GM19395 (cell line): Measurements from ENCODE around the gene CPEB2.
"Not testable (repeated sequence)": the region's sequence is repeated elsewhere in the genome, so short reads cannot be mapped to it uniquely, and the experiment has no call there.

ENCODE experiments used
- ATAC-seq: cut with Tn5 transposase; IDR thresholded peaks from one replicate; pipeline ENCODE4 v1.9.1; 2021; ENCODE audit warnings: mild to moderate bottlenecking, moderate library complexity; ENCODE audit not compliant: unreplicated experiment

CPEB2 gene

DNA sequence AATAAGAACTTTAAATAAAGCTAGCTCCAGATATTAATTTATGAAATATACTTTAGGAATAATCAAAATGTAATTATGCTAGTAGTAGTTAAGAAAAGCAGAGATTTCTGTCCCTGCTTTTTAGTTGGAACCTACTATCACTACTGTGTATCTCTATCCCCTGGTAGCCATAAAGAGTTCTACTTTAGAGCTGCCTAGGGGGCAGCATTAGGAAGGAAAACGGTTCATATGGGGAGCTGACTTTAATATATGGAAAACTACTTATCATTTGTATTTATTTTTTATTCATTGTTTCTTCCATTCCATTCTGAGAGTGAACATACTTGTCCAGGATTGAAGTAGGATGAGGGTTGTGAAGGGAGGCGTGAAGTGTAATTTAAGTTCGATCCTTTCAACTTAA lies 40.9 kb downstream of the CPEB2 start:
- no peak for ATAC-seq

DNA sequence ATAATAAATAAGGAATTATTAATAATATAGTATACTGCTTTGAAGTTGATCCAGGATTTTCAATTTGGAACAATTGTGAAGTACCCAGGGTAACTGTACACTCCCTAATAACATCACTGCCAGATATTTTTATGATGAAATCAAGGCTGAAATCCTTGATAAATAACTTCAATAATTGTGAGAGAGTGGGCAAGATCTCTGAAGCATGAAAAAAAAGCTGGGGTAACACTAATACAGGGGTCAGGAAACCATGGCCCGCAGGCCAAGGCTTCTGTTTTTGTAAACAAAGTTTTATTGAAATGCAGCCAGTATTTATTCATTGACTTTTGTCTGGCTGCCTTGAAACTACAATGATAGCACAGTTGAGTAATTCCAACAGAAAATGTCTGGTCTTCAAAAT lies 41.6 kb downstream of the CPEB2 start:
- ATAC-seq = no peak

DNA sequence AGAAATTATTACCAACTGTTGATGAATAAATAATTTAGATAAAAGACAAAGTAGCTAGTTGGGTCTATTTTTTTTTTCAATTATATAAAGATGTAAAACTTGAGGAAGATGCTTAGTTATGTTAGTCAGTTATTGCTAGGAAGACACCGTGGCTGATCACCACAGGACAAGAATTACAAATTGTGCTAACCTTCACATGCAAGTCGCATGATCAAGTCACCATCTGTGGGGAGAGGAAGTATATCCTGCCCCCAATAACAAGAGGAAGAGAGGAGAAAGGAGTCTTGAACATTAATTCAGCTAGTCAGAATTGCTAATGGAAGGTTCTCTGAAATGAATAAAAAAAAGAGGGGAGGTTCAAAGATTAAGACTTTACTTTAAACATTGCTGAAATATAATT lies 52.3 kb downstream of the CPEB2 start:
- ATAC-seq = no peak

DNA sequence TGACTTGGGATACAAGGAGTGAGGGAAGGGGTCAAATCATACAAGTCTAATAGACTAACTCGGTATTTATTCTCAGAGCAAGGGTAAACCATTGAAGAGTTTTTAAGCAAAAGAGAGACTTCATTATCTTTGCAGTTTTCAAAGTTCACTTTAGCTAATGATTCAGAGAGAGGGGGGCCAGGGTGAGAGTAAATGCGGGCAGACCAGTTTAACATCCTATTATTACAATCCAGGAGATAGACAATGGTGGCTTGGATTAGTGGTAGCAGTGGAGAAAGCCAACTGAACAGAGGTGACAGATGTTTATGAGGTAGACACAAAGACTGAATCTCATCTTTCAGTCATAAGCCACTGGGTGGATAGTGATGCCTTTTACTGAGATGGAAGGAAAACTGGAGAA lies 57.9 kb downstream of the CPEB2 start:
- ATAC-seq = no peak

DNA sequence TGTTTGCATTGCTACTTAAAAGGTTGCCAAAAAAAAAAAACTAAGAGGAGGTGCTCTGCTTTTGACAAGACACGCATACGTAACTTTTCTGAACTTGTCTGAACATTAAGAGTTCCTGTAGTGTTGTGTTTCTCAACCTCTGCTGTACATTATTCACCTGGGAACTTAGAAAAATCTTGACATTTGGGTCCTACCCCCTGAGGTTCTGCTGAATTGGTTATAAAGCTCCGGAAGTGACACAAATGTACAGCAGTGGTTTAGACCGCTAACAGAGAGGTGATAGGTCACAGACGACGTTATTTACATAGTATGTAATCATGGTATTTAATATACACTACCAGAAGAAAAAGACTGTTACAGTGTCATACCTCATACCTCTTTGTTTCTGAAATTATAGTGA lies 61.1 kb downstream of the CPEB2 start:
- no peak for ATAC-seq

DNA sequence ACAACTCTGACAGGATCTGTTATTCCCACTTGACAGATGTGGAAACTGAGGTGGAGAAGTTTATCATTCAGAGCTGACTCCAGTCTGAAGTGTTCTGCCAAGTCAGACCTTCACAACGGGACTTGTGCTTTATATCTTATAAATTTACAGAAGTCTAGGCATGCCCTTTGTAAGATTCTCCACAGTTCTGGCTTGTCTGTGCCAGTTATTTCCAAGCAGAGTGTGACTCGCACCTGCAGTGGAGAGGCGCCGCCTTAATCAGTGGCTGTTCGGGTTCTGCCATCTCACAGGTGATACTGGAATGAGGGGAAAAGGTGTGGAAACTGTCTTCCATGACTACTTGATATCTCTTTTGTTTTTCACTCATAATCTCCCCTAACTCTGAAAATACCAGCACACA lies 63.2 kb downstream of the CPEB2 start:
- no peak for ATAC-seq

DNA sequence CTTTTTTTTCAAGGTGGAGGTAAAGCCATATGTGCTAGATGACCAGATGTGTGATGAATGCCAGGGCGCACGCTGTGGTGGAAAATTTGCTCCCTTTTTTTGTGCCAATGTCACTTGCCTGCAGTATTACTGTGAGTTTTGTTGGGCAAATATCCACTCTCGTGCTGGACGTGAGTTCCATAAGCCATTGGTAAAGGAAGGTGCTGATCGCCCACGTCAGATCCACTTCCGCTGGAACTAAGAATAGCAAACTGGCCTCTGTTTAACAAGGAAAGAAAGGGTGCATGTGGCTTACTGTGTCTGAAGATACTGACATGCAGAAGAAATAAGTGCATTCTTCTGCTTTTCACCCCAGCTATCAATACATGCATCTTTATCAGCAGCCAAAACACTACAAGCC lies 63.9 kb downstream of the CPEB2 start:
- no peak for ATAC-seq

DNA sequence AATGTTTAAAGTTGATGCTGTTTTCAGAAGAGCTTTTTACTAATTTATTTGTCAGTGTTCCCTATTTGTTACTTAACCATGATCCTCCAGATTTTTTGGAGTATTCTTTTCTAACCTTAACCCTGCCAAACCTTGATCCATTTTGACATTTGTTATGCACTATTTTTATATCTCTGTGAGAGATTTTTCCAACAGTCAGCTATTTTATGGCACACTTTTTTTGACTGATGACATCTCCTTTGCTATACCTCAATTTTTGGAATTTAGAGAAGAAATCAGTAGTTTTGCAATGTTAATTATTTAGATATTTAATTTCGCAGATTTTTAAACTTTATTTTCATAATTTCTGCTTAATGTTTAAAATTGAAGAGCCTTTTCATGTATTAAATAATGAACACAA lies 66.0 kb downstream of the CPEB2 start:
- ATAC-seq = no peak

DNA sequence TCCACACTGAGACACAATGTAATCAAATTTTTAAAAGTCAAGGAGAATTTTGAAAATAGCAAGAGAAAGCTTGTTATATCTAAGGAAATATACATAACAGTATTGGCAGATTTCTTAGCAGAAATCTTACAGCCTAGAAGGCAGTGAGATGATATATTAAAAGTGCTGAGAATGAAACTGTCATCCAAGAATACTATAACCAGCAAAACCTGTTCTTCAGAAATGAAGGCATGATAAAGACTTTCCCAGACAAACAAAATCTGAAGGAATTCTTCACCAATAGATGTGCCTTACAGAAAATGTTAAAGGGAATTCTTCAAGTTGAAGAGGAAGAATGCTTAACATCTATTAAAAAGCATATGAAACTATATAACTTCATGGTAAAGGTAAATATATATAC lies 73.6 kb downstream of the CPEB2 start:
- no peak for ATAC-seq

DNA sequence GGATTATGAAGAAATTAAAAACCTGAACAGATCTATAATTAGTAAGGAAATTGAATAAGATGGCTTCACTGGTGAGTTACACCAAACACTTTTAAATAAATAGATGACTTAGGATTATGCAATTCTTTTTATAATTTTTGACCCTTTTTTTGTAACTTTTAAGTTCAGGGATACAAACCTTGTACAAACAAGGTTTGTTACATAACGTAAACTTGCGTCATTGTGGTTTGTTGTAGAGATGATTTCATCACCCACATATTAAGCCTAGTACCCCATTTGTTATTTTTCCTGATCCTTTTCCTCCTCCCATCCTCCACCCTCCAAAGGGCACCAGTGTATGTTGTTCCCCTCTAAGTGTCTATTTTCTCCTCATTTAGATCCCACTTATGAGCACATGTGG lies 75.7 kb downstream of the CPEB2 start:
- ATAC-seq = no peak

DNA sequence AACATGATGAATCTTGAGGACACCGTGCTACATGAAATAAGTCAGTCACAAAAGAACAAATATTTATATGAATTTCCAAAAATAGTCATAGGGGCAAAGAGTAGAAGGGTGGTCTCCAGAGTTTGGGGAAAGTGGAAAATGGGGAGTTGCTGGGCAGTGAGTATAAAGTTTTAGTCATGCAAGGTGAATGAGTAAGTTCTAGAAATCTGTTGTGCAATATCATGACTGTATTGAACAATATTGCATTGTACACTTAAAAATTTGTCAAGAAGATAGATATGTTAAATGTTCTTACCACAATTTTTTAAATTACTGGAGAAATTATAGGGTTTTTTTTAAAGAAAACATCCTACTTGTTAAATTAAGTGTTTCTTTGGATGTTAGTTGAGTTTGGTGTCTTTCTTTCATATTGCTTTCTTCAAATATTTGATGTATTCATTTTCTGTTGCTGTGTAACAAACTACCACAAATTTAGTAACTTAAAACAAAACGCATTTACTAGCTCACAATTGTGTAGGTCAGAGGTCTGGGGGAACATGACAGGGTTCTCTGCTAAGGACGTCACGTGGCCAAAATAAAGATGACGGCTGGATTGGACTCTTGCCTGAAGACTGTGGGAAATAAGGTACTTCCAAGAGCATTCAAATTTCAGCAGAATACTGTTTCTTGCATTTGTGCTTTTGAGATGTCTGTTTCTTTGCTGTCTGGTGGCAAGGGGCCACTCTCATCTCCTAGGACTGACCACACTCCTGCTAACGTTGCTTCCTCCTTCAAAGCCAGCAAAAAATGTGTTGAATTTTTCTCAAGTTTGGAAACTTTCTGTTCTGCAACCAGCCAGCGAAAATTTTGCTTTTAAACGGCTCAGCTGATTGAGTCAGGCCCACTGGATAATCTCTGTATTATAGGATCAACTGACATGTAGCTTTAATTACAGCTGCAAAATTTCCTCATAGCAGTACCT lies 76.7 kb downstream of the CPEB2 start:
- no peak for ATAC-seq

DNA sequence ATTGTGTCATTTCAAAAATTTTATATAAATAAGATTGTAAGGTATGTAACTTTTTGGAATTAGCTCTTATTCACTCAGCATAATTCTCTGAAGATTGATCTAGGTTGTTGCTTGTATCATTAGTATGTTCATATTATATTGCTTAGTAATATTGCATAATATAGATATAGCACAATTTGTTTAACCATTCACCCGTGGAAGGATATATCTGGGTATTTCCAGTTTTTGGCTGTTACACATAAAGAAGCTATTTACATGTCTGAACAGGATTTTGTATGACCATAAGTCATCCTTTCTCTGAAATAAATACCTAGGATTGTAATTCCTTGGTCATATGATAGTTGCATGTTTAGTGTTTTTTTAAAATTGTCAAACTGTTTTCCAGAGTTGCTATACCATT lies 82.5 kb downstream of the CPEB2 start:
- ATAC-seq = no peak

DNA sequence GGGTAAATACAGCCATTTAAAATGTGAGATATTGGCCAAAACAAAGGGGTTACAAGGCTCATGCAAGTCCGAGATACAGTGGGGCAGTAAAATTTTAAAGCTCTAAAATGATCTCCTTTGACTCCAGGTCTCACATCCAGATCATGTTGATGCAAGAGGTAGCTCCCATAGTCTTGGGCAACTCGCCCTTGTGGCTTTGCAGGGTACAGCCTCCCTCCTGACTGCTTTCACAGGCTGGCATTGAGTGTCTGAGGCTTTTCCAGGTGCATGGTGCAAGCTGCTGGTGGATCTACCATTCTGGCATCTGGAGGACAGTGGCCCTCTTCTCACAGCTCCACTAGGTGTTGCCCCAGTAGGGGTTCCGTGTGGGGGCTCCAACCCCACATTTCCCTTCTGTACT lies 83.5 kb downstream of the CPEB2 start:
- ATAC-seq = not testable (repeated sequence)

DNA sequence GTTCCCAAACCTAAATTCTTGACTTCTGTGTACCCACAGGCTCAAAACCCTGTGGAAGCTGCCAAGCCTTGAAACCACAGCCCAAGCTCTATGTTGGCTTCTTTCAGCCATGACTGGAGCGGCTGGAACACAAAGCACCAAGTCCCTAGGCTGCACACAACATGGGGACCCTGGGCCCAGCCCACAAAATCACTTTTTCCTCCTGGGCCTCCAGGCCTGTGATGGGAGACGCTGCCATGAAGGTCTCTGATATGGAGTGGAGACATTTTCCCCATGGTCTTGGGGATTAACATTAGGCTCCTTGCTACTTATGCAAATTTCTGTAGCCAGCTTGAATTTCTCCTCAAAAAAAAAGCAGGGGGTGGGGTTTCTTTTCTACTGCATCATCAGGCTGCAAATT lies 84.0 kb downstream of the CPEB2 start:
- ATAC-seq = not testable (repeated sequence)

DNA sequence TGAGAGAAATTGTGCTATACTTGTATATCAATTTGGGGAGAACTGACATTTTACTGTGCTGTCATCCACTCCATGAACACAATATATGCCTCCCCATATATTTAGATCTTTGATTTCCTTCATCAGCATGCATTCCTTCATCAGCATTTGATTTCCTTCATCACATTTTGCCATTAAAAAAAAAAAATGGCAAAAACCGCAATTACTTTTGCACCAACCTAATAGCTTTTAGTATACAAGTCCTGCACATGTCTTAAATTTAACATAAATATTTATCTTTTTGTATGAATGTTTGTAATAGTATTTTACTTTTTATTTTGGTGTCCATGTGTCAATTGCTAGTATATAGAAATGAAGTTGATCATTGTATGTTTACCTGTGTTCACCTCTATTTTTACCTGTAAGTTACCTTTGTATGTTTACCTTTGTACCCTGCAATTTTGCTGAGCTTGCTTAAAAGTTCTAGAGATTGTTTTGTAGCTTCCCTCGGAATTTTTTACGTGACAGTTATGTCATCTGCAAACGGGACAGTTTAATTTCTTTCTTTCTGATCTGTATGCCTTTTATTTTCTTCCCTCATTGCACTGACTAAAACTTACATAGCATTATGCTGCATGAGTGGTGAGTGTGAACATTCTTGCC lies 86.2 kb downstream of the CPEB2 start:
- ATAC-seq = no peak

DNA sequence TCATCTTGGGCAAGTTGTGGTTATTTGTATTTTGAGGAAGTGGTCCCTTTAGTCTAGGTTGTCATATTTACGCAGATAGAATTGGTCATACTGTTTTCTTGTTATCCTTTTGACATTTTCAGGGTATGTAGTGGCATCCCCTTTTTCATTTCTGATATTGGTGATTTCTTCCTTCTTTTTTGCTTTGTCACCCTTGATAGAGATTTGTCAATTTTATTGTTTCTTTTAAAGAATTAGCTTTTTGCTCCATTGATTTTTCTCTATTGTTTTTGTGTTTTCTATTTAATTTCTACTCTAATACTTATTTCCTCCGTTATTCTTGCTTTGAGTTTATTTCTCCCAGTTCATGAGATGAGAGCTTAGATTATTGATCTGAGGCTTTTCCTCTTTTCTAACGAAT lies 87.7 kb downstream of the CPEB2 start:
- ATAC-seq = no peak

DNA sequence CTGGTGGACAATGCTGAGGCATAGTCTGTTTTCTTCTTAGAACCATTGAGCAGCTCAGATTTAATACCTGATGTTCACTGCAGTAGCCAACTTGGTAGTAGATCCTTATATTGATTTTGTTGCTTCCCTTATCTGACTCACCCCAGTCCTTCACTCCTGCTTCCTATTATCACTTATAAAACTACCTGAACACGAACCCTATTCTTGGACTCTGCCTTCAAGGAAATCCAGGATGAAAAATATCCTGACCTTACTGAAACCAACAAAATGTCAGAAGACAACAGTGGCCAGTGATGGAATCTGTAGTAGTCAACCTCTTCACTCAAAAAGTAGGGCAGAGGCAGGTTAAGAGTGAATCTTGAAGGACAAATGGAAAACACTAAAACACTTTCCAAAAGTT lies 98.1 kb downstream of the CPEB2 start:
- no peak for ATAC-seq

DNA sequence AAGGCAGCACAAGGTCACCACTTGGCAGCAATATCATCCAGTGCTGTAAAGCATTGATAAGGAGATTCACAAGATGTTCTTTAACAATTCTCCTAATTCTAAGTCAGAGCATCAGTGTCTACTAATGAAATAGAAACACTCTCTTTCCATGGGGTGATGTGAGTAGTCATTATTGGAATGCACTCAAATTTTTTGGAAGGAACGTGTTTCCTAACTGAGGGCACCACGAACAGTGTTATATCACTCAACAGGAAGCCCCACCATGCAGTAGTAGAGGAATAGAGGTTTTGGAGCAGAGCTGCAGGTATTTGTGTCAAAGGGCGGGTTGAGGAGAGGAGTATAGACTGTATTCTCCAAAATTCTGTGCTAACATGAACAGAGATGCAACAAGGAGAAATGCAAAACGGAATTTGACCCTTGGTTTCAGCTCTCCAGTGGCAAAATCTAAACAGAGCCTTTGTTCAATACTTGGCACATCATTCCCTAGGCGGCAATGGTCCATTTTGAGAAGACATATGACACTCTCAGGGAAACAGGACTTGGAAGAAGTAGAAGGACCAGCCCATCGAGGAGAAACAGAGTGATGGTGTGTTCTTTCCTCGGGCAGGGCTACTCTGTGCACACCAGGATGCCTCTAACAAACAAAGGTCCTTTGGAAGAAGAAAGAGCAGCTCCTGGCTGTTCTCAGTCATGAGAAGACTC lies 98.9 kb downstream of the CPEB2 start:
- no peak for ATAC-seq

DNA sequence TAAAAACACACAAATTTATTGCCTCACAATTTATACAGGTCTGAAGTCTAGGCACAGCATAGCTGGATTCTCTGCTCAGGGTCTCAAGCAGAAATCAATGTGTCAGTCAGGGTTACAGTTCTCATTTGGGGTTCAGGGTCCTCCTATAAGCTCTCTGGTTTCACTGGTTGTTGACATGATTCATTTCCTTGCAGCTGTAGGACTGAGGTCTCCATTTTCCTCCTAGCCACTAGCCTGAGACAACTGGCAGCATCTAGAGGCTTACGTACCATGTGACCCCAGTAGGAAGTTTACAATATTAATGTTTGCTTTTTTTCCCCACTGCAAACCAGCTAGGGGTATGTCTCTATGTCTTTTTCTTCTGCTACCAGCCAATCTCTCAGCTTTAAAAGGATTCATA lies 102.5 kb downstream of the CPEB2 start:
- ATAC-seq = no peak

DNA sequence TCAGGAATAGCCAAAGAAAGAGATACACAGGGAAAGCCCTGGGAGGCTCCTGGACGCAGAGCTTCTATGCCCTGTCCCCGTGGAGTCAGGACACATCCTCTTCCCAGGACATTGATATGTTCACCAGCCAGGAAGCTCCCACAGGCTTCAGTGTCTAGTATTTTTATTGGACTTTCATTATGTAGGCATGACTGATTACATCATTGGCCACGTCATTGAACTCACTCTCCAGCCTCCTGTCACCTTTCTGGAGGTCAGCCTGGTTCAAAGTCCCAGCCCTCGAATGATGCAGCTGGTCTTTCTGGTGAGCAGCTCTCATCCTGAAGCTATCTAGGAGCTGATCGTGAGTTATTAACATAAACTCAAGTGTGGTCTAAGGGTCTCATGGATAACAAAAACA lies 104.1 kb downstream of the CPEB2 start:
- no peak for ATAC-seq

DNA sequence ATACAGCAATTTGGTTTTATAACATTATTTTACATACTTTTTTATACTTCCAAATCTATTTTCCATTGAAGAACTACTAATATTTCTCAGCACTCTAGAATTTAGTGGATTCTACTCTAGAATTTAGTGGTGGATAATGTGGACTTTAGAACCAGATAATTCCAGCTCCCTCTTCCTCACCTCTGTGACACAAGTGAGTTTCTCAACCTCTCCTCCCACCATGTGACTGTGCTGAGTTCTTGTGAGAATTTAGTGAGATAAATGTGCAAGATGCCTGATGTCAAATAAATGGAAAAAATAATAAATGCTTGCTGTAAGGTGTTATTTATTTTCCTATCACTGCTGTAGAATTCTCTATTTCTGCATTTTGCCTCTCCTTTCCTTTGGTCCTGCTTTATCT lies 107.3 kb downstream of the CPEB2 start:
- no peak for ATAC-seq

DNA sequence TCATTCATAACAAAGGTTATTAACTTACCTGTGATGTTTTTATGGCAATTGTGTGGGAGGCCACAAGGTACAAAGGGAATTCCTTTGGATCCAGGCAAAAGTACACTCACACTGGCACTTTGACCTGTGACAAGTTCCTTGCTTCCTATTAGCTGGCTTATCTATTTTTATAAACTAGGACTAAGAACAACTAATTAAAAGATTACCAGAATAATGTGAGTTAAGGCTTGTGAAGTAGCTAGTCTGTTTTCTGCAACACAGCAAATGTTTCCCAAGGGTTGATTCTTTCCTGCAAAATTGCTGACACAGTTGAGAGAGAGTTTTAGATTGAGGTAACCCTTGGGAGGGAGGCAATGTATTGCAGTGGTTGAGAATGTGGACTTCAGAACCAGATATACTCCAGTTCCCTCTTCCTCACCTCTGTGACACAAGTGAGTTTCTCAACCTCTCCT lies 107.9 kb downstream of the CPEB2 start:
- ATAC-seq = no peak
